HUDEP-2 (cell line): ENCODE results near the gene ZNF592.
A peak's percentile ranks its signal among the peaks of the same experiment; 100 is the strongest.

Source experiments
- DNase-seq, 76 experiments: peaks; one replicate each; lab custom pipeline; 2025; ENCODE audit not compliant: unreplicated experiment in 76 of 76; lab: John Stamatoyannopoulos, UW

ZNF592 gene

GRCh38 chr15:84800365-84800806, 52.0 kb downstream of the ZNF592 start:
- DNase-seq, result no peak

DNA sequence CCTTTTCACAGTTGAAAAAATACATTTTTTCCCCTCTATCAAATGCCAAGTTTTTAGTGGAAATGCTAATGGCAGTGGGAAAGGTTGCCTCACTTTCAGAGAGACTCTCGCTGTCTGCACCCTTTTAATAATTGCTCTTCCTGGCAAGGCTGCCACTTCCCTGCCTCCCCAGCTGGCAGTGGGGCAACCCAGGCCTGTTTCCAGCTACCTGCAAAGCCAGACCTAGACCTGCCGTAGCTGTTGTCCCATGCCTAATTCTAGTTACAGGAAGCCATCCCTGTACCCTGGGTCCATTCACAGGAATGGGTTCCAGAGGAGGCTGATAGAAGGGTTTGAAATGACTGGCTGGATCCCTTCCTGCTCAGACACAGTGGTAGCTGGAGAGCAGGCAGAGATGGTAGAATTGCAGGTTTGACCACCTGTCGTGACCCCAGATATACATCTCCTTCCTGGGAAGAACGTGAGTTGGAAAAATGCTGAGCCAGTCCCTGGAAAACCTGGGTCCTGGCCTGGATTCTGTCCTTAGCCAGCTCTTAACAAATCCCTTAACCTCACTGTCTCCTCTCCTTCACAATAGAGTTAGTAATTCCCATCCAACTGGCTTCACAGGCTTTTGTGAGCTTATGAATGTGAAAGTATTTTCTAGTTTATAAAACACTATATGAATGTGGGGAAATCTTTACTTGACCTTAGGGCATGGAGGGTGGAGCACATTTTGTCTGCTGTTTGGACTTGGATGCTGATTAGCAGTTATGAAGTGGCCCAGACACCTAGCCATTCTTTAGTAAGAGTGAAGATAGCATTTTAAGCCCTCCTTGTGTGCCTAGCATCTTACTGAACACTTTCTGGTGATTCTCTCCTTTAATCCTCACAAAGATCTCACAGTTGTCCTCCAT, 55.9 kb downstream of the ZNF592 start:
- no peak for DNase-seq

GRCh38 chr15:84805221-84805620, 56.8 kb downstream of the ZNF592 start:
- no peak for DNase-seq

DNA sequence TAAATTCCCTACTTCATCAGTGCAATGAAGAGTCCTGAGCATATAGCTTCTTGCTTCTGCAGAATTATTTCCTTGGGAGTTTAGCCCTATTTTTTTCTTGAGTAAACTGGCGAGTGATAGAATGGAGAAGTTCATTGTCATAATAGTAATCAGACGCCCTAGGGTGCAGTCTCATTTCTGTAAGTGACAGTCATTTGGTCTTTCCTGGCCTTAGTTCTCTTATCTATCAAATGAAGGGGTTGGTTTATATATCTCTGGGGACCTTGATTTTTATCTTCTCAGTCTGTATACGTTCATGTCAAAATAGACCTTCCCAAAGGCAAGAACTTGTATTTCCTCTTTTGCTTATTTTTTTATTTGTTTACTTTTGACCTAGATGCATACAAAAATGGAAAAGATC, 58.8 kb downstream of the ZNF592 start:
- DNase-seq, result no peak

- no peak for DNase-seq
Measured at GRCh38 chr15:84810073-84810840, 61.9 kb downstream of the ZNF592 start.

GRCh38 chr15:84811151-84811550, 62.8 kb downstream of the ZNF592 start:
- DNase-seq, result no peak

DNA sequence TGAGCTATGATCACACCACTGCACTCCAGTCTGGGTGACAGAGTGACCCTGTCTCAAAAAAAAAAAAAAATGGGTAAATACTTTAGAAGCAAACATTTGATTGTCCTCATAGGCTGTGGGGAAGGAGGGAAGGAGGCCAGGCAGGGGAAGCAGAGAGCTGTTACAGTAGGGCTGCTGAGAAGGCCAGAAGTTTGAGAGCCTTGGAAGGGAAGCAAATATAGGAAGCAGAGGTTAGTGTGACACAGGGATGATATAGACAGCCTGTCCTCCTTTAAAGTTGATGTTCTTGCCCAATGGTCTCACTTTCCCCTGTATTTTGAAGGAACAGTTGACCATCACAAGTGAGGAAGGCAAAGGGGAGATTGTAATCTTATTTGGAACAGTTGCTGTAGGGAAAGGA, 63.4 kb downstream of the ZNF592 start:
- DNase-seq, result no peak

DNA sequence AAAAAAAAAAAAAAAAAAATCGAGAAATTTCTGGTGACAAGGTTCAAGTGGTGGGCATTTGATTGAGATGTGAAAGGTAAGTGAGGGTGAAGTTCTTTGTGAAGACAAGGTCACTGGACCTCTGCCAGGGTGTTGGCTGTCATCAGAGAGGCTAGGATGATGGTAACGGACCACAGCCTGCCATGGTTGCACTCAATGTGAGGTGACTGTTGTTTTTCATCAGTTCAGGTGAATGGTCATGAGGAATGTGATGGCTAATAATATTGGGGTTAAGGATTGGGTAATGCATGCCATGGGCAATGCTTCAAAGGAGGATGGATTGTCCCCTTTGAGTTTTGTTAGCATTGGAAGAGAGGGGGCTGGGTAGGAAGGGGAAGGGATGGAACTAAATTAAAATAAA, 64.5 kb downstream of the ZNF592 start:
- DNase-seq, result no peak

- no peak for DNase-seq
Measured at GRCh38 chr15:84813435-84813834, 65.0 kb downstream of the ZNF592 start.

DNA sequence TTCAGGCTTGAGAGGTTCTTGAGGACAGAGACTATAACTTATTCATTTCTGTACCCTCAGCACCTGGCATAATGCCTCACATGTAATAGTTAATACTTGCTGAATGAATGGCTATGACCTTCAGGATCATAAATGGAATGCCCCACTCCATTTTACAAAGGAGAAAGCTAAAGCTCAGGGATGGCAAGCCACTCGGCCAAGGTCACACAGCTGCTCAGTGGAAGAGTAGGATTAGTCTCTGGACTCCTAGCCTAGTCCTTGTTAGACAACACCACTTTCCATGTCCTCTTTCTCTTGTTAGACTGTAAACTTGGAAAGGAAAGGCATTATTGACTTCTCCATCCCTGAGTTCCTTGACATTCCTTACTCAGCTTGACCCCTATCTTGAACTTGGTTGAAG, 65.5 kb downstream of the ZNF592 start:
- no peak for DNase-seq

GRCh38 chr15:84814916-84815315, 66.5 kb downstream of the ZNF592 start:
- no peak for DNase-seq

GRCh38 chr15:84816694-84817465, 68.5 kb downstream of the ZNF592 start, which contains the start of gene ALPK3:
Gene ALPK3 (plus strand): TSS chr15:84817356. CDS start chr15:84817453, 97 bp downstream.
- no peak for DNase-seq

- no peak for DNase-seq
Measured at GRCh38 chr15:84817466-84818081, 69.2 kb downstream of the ZNF592 start.

- DNase-seq, result no peak
Measured at GRCh38 chr15:84818261-84819131, 70.1 kb downstream of the ZNF592 start.

- peak in 4 of 76 experiments; percentile 2 to 8 (median 4) for DNase-seq
Measured at GRCh38 chr15:84819291-84819768, 70.9 kb downstream of the ZNF592 start.

DNA sequence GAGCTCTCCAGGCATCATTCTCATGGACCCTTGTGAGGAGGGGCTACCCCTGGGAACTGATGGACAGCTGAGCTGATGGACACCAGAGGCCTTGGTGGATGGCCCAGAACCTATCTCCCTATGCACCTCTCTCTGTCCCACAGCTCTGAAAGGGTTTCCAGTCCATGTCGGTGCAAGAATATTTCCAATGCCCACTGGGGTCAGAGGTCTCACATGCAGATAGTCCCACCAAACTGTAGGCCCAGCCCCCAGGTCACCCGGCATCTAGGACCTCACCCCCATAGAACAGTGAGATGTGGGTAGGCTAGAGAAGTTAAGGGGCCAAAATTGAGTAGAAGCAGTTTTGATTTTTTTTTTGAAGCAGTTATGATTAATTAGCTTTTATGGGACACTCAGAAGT, 71.4 kb downstream of the ZNF592 start:
- DNase-seq, result no peak

DNA sequence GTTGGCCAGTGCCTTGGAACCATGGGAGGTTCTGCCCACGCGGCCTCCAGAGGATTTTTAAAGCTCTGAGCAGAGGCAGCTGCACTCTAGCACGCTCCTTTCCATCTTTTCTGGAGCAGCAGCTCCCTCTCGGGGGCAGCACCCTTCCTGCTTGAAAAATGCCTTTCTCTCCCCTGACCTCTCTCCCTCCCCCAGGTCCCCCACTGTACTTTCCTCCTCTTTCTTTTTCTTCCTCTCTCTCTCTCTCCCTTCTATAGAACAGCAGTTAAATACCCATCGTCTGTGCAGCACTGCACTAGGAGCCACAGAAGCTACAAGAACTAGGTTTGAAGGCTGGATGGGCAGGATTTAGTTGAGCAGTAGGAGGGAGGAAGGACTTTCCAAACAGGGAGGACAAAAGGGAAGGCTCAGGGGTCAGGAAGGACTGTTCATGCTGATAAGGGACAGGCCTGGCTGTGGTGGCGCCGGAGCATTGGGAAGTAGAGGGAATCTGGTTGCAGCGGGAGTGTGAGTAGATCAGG, 73.2 kb downstream of the ZNF592 start:
- DNase-seq, result peak in 3 of 76 experiments; percentile 4 to 6 (median 6)

GRCh38 chr15:84822653-84823281, 74.4 kb downstream of the ZNF592 start:
- no peak for DNase-seq
